Astrocyte (in vitro differentiated cells and primary cell): ENCODE measurements around the gene PINK1. TPM values are rescaled to one million over a fixed set of nuclear protein-coding genes. Genes with fewer than 3 reads are reported as not detected.

Experiments
- DNase-seq: peaks from one replicate; pipeline ENCODE4 v3.0.0-alpha.2; 2010; ENCODE audit warnings: low read depth
- FAIRE-seq: peaks from 2 replicates; lab custom pipeline; 2011; peaks lifted over from hg19 to GRCh38; lab: Jason Lieb, UNC
- H2AFZ ChIP-seq: 2 replicates; pipeline ENCODE4 v1.6.0; 2012; ENCODE audit warnings: low read depth, low read length, inconsistent platforms
- H3K27ac ChIP-seq: 2 replicates; pipeline ENCODE4 v1.5.1; 2011; ENCODE audit warnings: low read depth, low read length, inconsistent platforms
- H3K27me3 ChIP-seq: 2 replicates; pipeline ENCODE4 v1.6.0; 2011; ENCODE audit warnings: low read length, inconsistent platforms; ENCODE audit not compliant: insufficient read depth
- H3K36me3 ChIP-seq: 2 replicates; pipeline ENCODE4 v1.5.1; 2011; ENCODE audit warnings: low read length, inconsistent platforms; ENCODE audit not compliant: insufficient read depth
- H3K4me1 ChIP-seq: 2 replicates; pipeline ENCODE4 v1.5.1; 2011; ENCODE audit warnings: low read length, inconsistent platforms; ENCODE audit not compliant: insufficient read depth
- H3K4me2 ChIP-seq: 2 replicates; pipeline ENCODE4 v1.6.0; 2012; ENCODE audit warnings: low read length, inconsistent platforms
- H3K4me3 ChIP-seq: 2 replicates; pipeline ENCODE4 v1.5.1; 2011; ENCODE audit warnings: low read depth, mild to moderate bottlenecking, low read length, inconsistent platforms; ENCODE audit not compliant: insufficient read depth
- H3K79me2 ChIP-seq: 2 replicates; pipeline ENCODE4 v1.6.0; 2012; ENCODE audit warnings: mild to moderate bottlenecking, low read length, inconsistent platforms; ENCODE audit not compliant: insufficient read depth
- H3K9ac ChIP-seq: 2 replicates; pipeline ENCODE4 v1.6.0; 2012; ENCODE audit warnings: mild to moderate bottlenecking, low read length, inconsistent platforms
- H3K9me3 ChIP-seq: 2 replicates; pipeline ENCODE4 v1.5.1; 2012; ENCODE audit warnings: low read depth, mild to moderate bottlenecking, low read length, inconsistent platforms; ENCODE audit not compliant: insufficient read depth
- H4K20me1 ChIP-seq: 2 replicates; pipeline ENCODE4 v1.6.0; 2012; ENCODE audit warnings: low read length, inconsistent platforms; ENCODE audit not compliant: insufficient read depth
- H3K27ac Mint-ChIP-seq: one replicate; pipeline ENCODE4 v1.8.0; 2021; ENCODE audit warnings: mild to moderate bottlenecking, mixed read lengths; ENCODE audit not compliant: unreplicated experiment
- H3K27me3 Mint-ChIP-seq: one replicate; pipeline ENCODE4 v1.8.0; 2021; ENCODE audit warnings: low read depth, mixed read lengths; ENCODE audit not compliant: unreplicated experiment
- H3K36me3 Mint-ChIP-seq: one replicate; pipeline ENCODE4 v1.8.0; 2021; ENCODE audit warnings: low read depth, mixed read lengths; ENCODE audit not compliant: unreplicated experiment
- H3K4me1 Mint-ChIP-seq: one replicate; pipeline ENCODE4 v1.8.0; 2021; ENCODE audit warnings: low read depth, mixed read lengths; ENCODE audit not compliant: unreplicated experiment
- H3K4me3 Mint-ChIP-seq: one replicate; pipeline ENCODE4 v1.8.0; 2021; ENCODE audit warnings: mild to moderate bottlenecking, moderate library complexity, mixed read lengths; ENCODE audit not compliant: unreplicated experiment
- H3K9me3 Mint-ChIP-seq: one replicate; pipeline ENCODE4 v1.8.0; 2021; ENCODE audit warnings: mild to moderate bottlenecking, mixed read lengths; ENCODE audit not compliant: unreplicated experiment
- CTCF ChIP-seq: IDR thresholded peaks from 2 replicates; pipeline ENCODE4 v1.5.1; 2011; ENCODE audit warnings: low read depth, mild to moderate bottlenecking, inconsistent platforms, low read length, moderate library complexity; ENCODE audit not compliant: insufficient read depth
- EZH2 ChIP-seq: IDR thresholded peaks from 2 replicates; pipeline ENCODE4 v1.6.1; 2012; ENCODE audit warnings: mild to moderate bottlenecking, low read length, inconsistent platforms; ENCODE audit not compliant: insufficient read depth
- total RNA-seq: library from RNA; stranded (reverse); gene quantifications from 2 replicates; pipeline ENCODE4 v1.2.1, GENCODE V29; 2021

Gene PINK1
- total RNA-seq, 1 donor from 2014 or later, result 25.6 TPM

- peak; percentile 86 for DNase-seq
- H3K9ac ChIP-seq, result peak overlapping the region; percentile 32
Observed at GRCh38 chr1:20698195-20698910, 65.1 kb downstream of the PINK1 start.

GRCh38 chr1:20699558-20699957 is 66.3 kb downstream of the PINK1 start:
- no peak for TF ChIP-seq EZH2
- no peak for TF ChIP-seq CTCF
- Histone ChIP-seq H3K36me3 (no peaks in the 10 kb centered on the region), H3K4me2 (no peak overlapping the region), H3K9ac (no peak overlapping the region), H3K27ac (no peak overlapping the region), H4K20me1 (no peaks in the 10 kb centered on the region), H3K4me1 (peaks cover 25% of the 10 kb centered on the region), H3K79me2 (no peaks in the 10 kb centered on the region), H3K27me3 (no peaks in the 10 kb centered on the region), H3K4me3 (no peak overlapping the region), H2AFZ (no peak overlapping the region), H3K9me3 (no peaks in the 10 kb centered on the region)
- Mint-ChIP-seq H3K4me1 (peaks cover 14% of the 10 kb centered on the region), H3K36me3 (peaks cover 1% of the 10 kb centered on the region), H3K4me3 (no peak overlapping the region), H3K9me3 (no peaks in the 10 kb centered on the region), H3K27ac (no peak overlapping the region), H3K27me3 (peaks cover 4% of the 10 kb centered on the region)
- DNase-seq (no peak), FAIRE-seq (no peak)

More at GRCh38 chr1:20698195-20698910, 65.1 kb downstream of the PINK1 start:
- Mint-ChIP-seq H3K27me3 (peaks cover 4% of the 10 kb centered on the region), H3K36me3 (no peaks in the 10 kb centered on the region), H3K4me1 (peaks cover 14% of the 10 kb centered on the region), H3K9me3 (no peaks in the 10 kb centered on the region), H3K4me3 (peak overlapping the region; percentile 68), H3K27ac (peak overlapping the region; percentile 97)
- peak overlapping the region; percentile 61 for H3K27ac ChIP-seq
- H3K4me3 ChIP-seq, result no peak overlapping the region
- peaks cover 25% of the 10 kb centered on the region for H3K4me1 ChIP-seq
- no peaks in the 10 kb centered on the region for H3K27me3 ChIP-seq
- no peaks in the 10 kb centered on the region for H4K20me1 ChIP-seq
- no peak overlapping the region for H2AFZ ChIP-seq
- peak overlapping the region; percentile 61 for H3K4me2 ChIP-seq
- H3K9me3 ChIP-seq, result no peaks in the 10 kb centered on the region
- H3K79me2 ChIP-seq, result no peaks in the 10 kb centered on the region
- no peaks in the 10 kb centered on the region for H3K36me3 ChIP-seq
- peak; percentile 63 for FAIRE-seq
- TF ChIP-seq EZH2 (no peak), CTCF (no peak)

GRCh38 chr1:20700636-20701215 is 67.5 kb downstream of the PINK1 start:
- H3K27ac Mint-ChIP-seq, result no peak overlapping the region
- Histone ChIP-seq H3K4me1 (peaks cover 25% of the 10 kb centered on the region), H3K9ac (no peak overlapping the region), H3K79me2 (no peaks in the 10 kb centered on the region), H4K20me1 (no peaks in the 10 kb centered on the region), H3K4me3 (no peak overlapping the region), H3K27ac (no peak overlapping the region), H3K36me3 (no peaks in the 10 kb centered on the region), H3K4me2 (no peak overlapping the region), H3K9me3 (no peaks in the 10 kb centered on the region), H3K27me3 (no peaks in the 10 kb centered on the region), H2AFZ (no peak overlapping the region)
- H3K36me3 Mint-ChIP-seq, result peaks cover 1% of the 10 kb centered on the region
- H3K27me3 Mint-ChIP-seq, result peaks cover 2% of the 10 kb centered on the region
- H3K4me3 Mint-ChIP-seq, result no peak overlapping the region
- DNase-seq, result no peak
- H3K9me3 Mint-ChIP-seq, result no peaks in the 10 kb centered on the region
- no peak for FAIRE-seq
- peaks cover 21% of the 10 kb centered on the region for H3K4me1 Mint-ChIP-seq
- no peak for TF ChIP-seq CTCF
- TF ChIP-seq EZH2, result no peak
